SK-N-SH (cell line): ENCODE measurements around the gene ATXN10. TPM values are rescaled to one million over a fixed set of nuclear protein-coding genes. Genes with fewer than 3 reads are reported as not detected.

Experiments used
- CTCF ChIA-PET: fragments of 300-600, 350-600 bp; formaldehyde crosslinking; extraction: SDS; loops from one replicate; lab custom pipeline; 2021; lab: Yijun Ruan, JAX
- POLR2A ChIA-PET: fragments of 350-600 bp; sonication (Branson Sonifier 250); formaldehyde crosslinking; extraction: SDS; loops from one replicate; lab custom pipeline; 2020; ENCODE audit warnings: antibody characterized with exemption, inconsistent platforms; lab: Yijun Ruan, JAX
- DNase-seq: peaks from one replicate; pipeline ENCODE4 v3.0.0; 2012
- H2AFZ ChIP-seq: fragments of 200-600 bp; sonication (generic); 2 replicates; pipeline ENCODE4 v1.8.1; 2016; ENCODE audit warnings: antibody characterized with exemption, mild to moderate bottlenecking, low read depth
- H3F3A ChIP-seq: fragments of 200-600 bp; sonication (generic); replicated peaks from 2 replicates; pipeline ENCODE3; 2016; ENCODE audit warnings: antibody characterized with exemption, mild to moderate bottlenecking; ENCODE audit not compliant: insufficient read depth
- H3K27ac ChIP-seq, 2 experiments: fragments of 200-500 bp in 1 of 2; fragments of 200-600 bp in 1 of 2; sonication (Bioruptor generic) in 1 of 2; sonication (generic), shearing (Covaris generic) in 1 of 2; 2 replicates each; pipeline versions ENCODE4 v1.5.1 to v1.6.1; 2014 to 2016; ENCODE audit warnings: low read depth in 2 of 2, inconsistent platforms in 1 of 2, low read length in 1 of 2, mild to moderate bottlenecking in 1 of 2, mixed read lengths in 1 of 2
- H3K27me3 ChIP-seq: fragments of 200-600 bp; sonication (generic), shearing (Covaris generic); 2 replicates; pipeline ENCODE4 v1.6.1; 2016; ENCODE audit warnings: mixed run types; ENCODE audit not compliant: insufficient read depth
- H3K36me3 ChIP-seq, 2 experiments: fragments of 200-500 bp in 1 of 2; fragments of 200-600 bp in 1 of 2; sonication (Bioruptor generic) in 1 of 2; sonication (generic) in 1 of 2; replicated peaks in 1 of 2; 2 replicates each; pipeline versions ENCODE3 to v1.5.1; 2014 to 2016; ENCODE audit warnings: low read length in 1 of 2, mild to moderate bottlenecking in 1 of 2; ENCODE audit not compliant: insufficient read depth in 2 of 2, control insufficient read depth in 1 of 2
- H3K4me1 ChIP-seq, 2 experiments: fragments of 200-500 bp in 1 of 2; fragments of 200-600 bp in 1 of 2; sonication (Bioruptor generic) in 1 of 2; sonication (generic), shearing (Covaris generic) in 1 of 2; 2 replicates each; pipeline versions ENCODE4 v1.5.1 to v1.6.1; 2014 to 2016; ENCODE audit warnings: low read depth in 1 of 2, low read length in 1 of 2, mixed run types in 1 of 2; ENCODE audit not compliant: insufficient read depth in 2 of 2, control insufficient read depth in 1 of 2
- H3K4me2 ChIP-seq: fragments of 200-600 bp; sonication (generic), shearing (Covaris generic); 2 replicates; pipeline ENCODE4 v1.6.1; 2017; ENCODE audit warnings: mixed run types
- H3K4me3 ChIP-seq, 2 experiments: fragments of 200-500 bp in 1 of 2; fragments of 200-600 bp in 1 of 2; sonication (Bioruptor generic) in 1 of 2; sonication (generic), shearing (Covaris generic) in 1 of 2; 2 replicates each; pipeline versions ENCODE4 v1.5.1 to v1.8.1; 2014 to 2016; ENCODE audit warnings: low read depth in 2 of 2, inconsistent platforms in 1 of 2, low read length in 1 of 2, mild to moderate bottlenecking in 1 of 2, mixed read lengths in 1 of 2, moderate library complexity in 1 of 2
- H3K79me2 ChIP-seq: fragments of 200-600 bp; sonication (generic); 2 replicates; pipeline ENCODE4 v1.8.1; 2017; ENCODE audit warnings: mild to moderate bottlenecking; ENCODE audit not compliant: insufficient read depth
- H3K9ac ChIP-seq: fragments of 200-600 bp; sonication (generic); 2 replicates; pipeline ENCODE4 v1.6.1; 2017; ENCODE audit warnings: mixed run types
- H3K9me2 ChIP-seq: fragments of 200-600 bp; sonication (generic); 2 replicates; pipeline ENCODE4 v1.6.1; 2017; ENCODE audit warnings: mixed run types
- H3K9me3 ChIP-seq: fragments of 200-600 bp; sonication (generic); 2 replicates; pipeline ENCODE4 v1.6.1; 2017; ENCODE audit warnings: mixed run types, mild to moderate bottlenecking, moderate library complexity
- H4K20me1 ChIP-seq: fragments of 200-600 bp; sonication (generic); 2 replicates; pipeline ENCODE4 v1.6.1; 2017; ENCODE audit warnings: mild to moderate bottlenecking, mixed run types; ENCODE audit not compliant: insufficient read depth
- CHD2 ChIP-seq: fragments of 150-350 bp; IDR thresholded peaks from 2 replicates; pipeline ENCODE4 v1.6.1; 2018; ENCODE audit warnings: low read length; ENCODE audit not compliant: partially characterized antibody
- EP300 ChIP-seq, 2 experiments: IDR thresholded peaks; 2 replicates each; pipeline versions ENCODE4 v1.4.0 to v1.6.1; 2012; ENCODE audit warnings: borderline replicate concordance in 1 of 2, low read depth in 1 of 2, low read length in 1 of 2
- FOSL2 ChIP-seq: IDR thresholded peaks from 2 replicates; pipeline ENCODE4 v1.4.0; 2012; ENCODE audit warnings: low read depth, mild to moderate bottlenecking, moderate library complexity, borderline replicate concordance
- GATA2 ChIP-seq: sonication (generic); formaldehyde crosslinking; IDR thresholded peaks from 2 replicates; pipeline ENCODE4 v1.5.0; 2020; ENCODE audit warnings: mild to moderate bottlenecking, missing genetic modification reagents
- NFIC ChIP-seq: IDR thresholded peaks from 2 replicates; pipeline ENCODE4 v1.4.0; 2012; ENCODE audit warnings: borderline replicate concordance
- RAD21 ChIP-seq: IDR thresholded peaks from 2 replicates; pipeline ENCODE4 v1.6.1; 2012; ENCODE audit warnings: mild to moderate bottlenecking, low read length
- RCOR1 ChIP-seq: fragments of 150-350 bp; IDR thresholded peaks from 2 replicates; pipeline ENCODE4 v1.6.1; 2017; ENCODE audit warnings: antibody characterized with exemption, low read length
- RFX5 ChIP-seq: IDR thresholded peaks from 2 replicates; pipeline ENCODE4 v1.6.1; 2012; ENCODE audit warnings: mild to moderate bottlenecking, improper control_type of control experiment, low read length
- SIN3A ChIP-seq: IDR thresholded peaks from 2 replicates; pipeline ENCODE4 v1.6.1; 2012; ENCODE audit warnings: low read depth, mild to moderate bottlenecking, low read length, moderate library complexity, borderline replicate concordance
- TAF1 ChIP-seq: IDR thresholded peaks from 2 replicates; pipeline ENCODE4 v1.6.1; 2012; ENCODE audit warnings: low read depth, mild to moderate bottlenecking, low read length, moderate library complexity, borderline replicate concordance
- TCF12 ChIP-seq: IDR thresholded peaks from 2 replicates; pipeline ENCODE4 v1.4.0; 2012
- YY1 ChIP-seq: IDR thresholded peaks from 2 replicates; pipeline ENCODE4 v1.4.0; 2012; ENCODE audit warnings: low read depth, mild to moderate bottlenecking
- WGBS: methylation state at CpG from one replicate; pipeline ENCODE4 v1.1.6; 2017; ENCODE audit warnings: low lambda C conversion rate; 5-methylcytosine and 5-hydroxymethylcytosine counted together
- polyA plus RNA-seq, 3 experiments: library from polyadenylated mRNA; depleted of rRNA; stranded (reverse); fragments of >200 nt; gene quantifications; 2 replicates each; pipeline ENCODE4 v1.2.3, GENCODE V29; 2012
- TF ChIP-seq, protein P1 (sequence below): fragments of 150-350 bp; IDR thresholded peaks from 2 replicates; pipeline ENCODE4 v1.6.1; 2017; ENCODE audit warnings: antibody characterized with exemption, low read length, low read depth, borderline replicate concordance
- TF ChIP-seq, protein P2 (sequence below): IDR thresholded peaks from 2 replicates; pipeline ENCODE4 v1.4.0; 2012; ENCODE audit warnings: low read depth, borderline replicate concordance
- TF ChIP-seq, protein P3 (sequence below): IDR thresholded peaks from 2 replicates; pipeline ENCODE4 v1.4.0; 2012; ENCODE audit warnings: low read depth, borderline replicate concordance
- TF ChIP-seq, protein P4 (sequence below): IDR thresholded peaks from 2 replicates; pipeline ENCODE4 v1.6.1; 2012; ENCODE audit warnings: mild to moderate bottlenecking, low read depth, low read length, moderate library complexity
- TF ChIP-seq, protein P5 (sequence below): IDR thresholded peaks from 2 replicates; pipeline ENCODE4; 2012

Gene ATXN10
- polyA plus RNA-seq, 1 of the 3 experiments (the other 2 are of a cell fraction) = 202 TPM

DNA sequence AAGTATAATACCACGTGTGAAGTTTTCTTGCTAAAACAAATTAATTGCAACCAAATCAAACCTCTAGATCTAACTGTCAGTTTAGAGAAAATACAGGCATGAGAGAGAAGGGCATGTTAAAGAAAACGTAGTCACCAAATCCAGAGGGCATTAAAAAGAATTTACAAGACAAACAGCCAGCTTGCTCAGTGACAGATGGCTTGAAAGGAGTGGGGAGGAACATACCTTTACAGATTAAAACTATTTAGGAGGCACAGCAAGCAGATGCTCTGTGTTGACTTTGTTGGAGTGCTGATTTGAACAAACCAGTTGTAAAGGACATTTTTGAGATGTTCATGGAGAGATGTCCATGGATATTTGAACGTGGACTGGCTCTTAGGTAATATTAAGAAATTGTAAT lies 96.9 kb downstream of the ATXN10 start:
- H3K9me3 ChIP-seq = no peaks in the 10 kb centered on the region
- no peak for DNase-seq
- peaks cover 55% of the 10 kb centered on the region; the same call in 1 of the 2 replicates for H3K79me2 ChIP-seq
- TF ChIP-seq, protein P1, sequence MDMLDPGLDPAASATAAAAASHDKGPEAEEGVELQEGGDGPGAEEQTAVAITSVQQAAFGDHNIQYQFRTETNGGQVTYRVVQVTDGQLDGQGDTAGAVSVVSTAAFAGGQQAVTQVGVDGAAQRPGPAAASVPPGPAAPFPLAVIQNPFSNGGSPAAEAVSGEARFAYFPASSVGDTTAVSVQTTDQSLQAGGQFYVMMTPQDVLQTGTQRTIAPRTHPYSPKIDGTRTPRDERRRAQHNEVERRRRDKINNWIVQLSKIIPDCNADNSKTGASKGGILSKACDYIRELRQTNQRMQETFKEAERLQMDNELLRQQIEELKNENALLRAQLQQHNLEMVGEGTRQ = no peak
- no peak for TF ChIP-seq SIN3A
- no peak for TF ChIP-seq YY1
- no peak for TF ChIP-seq RCOR1
- TF ChIP-seq TCF12 = no peak
- TF ChIP-seq TAF1 = no peak
- no peak for TF ChIP-seq FOSL2
- TF ChIP-seq, protein P2, sequence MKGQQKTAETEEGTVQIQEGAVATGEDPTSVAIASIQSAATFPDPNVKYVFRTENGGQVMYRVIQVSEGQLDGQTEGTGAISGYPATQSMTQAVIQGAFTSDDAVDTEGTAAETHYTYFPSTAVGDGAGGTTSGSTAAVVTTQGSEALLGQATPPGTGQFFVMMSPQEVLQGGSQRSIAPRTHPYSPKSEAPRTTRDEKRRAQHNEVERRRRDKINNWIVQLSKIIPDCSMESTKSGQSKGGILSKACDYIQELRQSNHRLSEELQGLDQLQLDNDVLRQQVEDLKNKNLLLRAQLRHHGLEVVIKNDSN = no peak
- TF ChIP-seq, protein P3, sequence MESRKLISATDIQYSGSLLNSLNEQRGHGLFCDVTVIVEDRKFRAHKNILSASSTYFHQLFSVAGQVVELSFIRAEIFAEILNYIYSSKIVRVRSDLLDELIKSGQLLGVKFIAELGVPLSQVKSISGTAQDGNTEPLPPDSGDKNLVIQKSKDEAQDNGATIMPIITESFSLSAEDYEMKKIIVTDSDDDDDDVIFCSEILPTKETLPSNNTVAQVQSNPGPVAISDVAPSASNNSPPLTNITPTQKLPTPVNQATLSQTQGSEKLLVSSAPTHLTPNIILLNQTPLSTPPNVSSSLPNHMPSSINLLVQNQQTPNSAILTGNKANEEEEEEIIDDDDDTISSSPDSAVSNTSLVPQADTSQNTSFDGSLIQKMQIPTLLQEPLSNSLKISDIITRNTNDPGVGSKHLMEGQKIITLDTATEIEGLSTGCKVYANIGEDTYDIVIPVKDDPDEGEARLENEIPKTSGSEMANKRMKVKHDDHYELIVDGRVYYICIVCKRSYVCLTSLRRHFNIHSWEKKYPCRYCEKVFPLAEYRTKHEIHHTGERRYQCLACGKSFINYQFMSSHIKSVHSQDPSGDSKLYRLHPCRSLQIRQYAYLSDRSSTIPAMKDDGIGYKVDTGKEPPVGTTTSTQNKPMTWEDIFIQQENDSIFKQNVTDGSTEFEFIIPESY = no peak
- TF ChIP-seq, protein P4, sequence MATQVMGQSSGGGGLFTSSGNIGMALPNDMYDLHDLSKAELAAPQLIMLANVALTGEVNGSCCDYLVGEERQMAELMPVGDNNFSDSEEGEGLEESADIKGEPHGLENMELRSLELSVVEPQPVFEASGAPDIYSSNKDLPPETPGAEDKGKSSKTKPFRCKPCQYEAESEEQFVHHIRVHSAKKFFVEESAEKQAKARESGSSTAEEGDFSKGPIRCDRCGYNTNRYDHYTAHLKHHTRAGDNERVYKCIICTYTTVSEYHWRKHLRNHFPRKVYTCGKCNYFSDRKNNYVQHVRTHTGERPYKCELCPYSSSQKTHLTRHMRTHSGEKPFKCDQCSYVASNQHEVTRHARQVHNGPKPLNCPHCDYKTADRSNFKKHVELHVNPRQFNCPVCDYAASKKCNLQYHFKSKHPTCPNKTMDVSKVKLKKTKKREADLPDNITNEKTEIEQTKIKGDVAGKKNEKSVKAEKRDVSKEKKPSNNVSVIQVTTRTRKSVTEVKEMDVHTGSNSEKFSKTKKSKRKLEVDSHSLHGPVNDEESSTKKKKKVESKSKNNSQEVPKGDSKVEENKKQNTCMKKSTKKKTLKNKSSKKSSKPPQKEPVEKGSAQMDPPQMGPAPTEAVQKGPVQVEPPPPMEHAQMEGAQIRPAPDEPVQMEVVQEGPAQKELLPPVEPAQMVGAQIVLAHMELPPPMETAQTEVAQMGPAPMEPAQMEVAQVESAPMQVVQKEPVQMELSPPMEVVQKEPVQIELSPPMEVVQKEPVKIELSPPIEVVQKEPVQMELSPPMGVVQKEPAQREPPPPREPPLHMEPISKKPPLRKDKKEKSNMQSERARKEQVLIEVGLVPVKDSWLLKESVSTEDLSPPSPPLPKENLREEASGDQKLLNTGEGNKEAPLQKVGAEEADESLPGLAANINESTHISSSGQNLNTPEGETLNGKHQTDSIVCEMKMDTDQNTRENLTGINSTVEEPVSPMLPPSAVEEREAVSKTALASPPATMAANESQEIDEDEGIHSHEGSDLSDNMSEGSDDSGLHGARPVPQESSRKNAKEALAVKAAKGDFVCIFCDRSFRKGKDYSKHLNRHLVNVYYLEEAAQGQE = no peak
- no peak for TF ChIP-seq RFX5
- TF ChIP-seq, protein P5, sequence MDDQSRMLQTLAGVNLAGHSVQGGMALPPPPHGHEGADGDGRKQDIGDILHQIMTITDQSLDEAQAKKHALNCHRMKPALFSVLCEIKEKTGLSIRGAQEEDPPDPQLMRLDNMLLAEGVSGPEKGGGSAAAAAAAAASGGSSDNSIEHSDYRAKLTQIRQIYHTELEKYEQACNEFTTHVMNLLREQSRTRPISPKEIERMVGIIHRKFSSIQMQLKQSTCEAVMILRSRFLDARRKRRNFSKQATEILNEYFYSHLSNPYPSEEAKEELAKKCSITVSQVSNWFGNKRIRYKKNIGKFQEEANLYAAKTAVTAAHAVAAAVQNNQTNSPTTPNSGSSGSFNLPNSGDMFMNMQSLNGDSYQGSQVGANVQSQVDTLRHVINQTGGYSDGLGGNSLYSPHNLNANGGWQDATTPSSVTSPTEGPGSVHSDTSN = no peak
- TF ChIP-seq CHD2 = no peak
- TF ChIP-seq GATA2 (CRISPR knock-in tag) = no peak
- no peak for TF ChIP-seq RAD21
- no peak for TF ChIP-seq NFIC
- TF ChIP-seq EP300 (IDR thresholded peaks at IDR 0.05; ENCODE audit: borderline replicate concordance in 1 of 2, low read depth in 1 of 2, low read length in 1 of 2) = no peak
- ChIA-PET CTCF (interaction anchor here (0.9 kb wide), 1 partner anchor 190 kb away, joined by 3 read pairs; no protein-coding TSS in a partner anchor), POLR2A (no interaction called here)
- WGBS = 93% methylated on average over 3 of the region's 3 CpGs
- peaks cover 22 to 52% of the 10 kb centered on the region in 2 experiments for H3K36me3 ChIP-seq
- no peak overlapping the region for H2AFZ ChIP-seq
- H3K4me3 ChIP-seq = no peak overlapping the region
- H3K9ac ChIP-seq = no peak overlapping the region
- H3K27me3 ChIP-seq = no peaks in the 10 kb centered on the region
- peaks cover 3% of the 10 kb centered on the region for H3F3A ChIP-seq
- peaks cover 15% of the 10 kb centered on the region for H4K20me1 ChIP-seq
- no peaks in the 10 kb centered on the region for H3K9me2 ChIP-seq
- no peaks in the 10 kb centered on the region; a peak in 1 of 4 replicates for H3K4me1 ChIP-seq
- no peak overlapping the region for H3K27ac ChIP-seq
- no peak overlapping the region for H3K4me2 ChIP-seq
